GM23338 (cell line): Measurements from ENCODE around the gene RHEX. TPM values are rescaled to one million over a fixed set of nuclear protein-coding genes. Genes with fewer than 3 reads are reported as not detected.
"Not testable (repeated sequence)": the region's sequence is repeated elsewhere in the genome, so short reads cannot be mapped to it uniquely, and the experiment has no call there.

Source experiments
- ATAC-seq: fragments of 200-7000 bp; cut with Tn5 transposase; 3 replicates; pipeline ENCODE4 v1.9.1; 2020
- DNase-seq: peaks from one replicate; pipeline ENCODE4 v3.0.0-alpha.2; 2015; ENCODE audit warnings: low spot score
- H2AFZ ChIP-seq: fragments of 200-600 bp; sonication (generic); 2 replicates; pipeline ENCODE4 v1.8.0; 2016; ENCODE audit warnings: antibody characterized with exemption, mild to moderate bottlenecking, moderate library complexity
- H3F3A ChIP-seq: fragments of 200-600 bp; sonication (generic); replicated peaks from 2 replicates; pipeline ENCODE4 v1.8.0; 2017; ENCODE audit warnings: antibody characterized with exemption, mixed run types, low read depth
- H3K27ac ChIP-seq: fragments of 200-600 bp; sonication (generic); 2 replicates; pipeline ENCODE4 v1.6.1; 2016; ENCODE audit warnings: low read depth
- H3K27me3 ChIP-seq: fragments of 200-600 bp; sonication (generic); 2 replicates; pipeline ENCODE4 v1.8.0; 2016; ENCODE audit warnings: mild to moderate bottlenecking, mixed run types, moderate library complexity; ENCODE audit not compliant: insufficient read depth
- H3K36me3 ChIP-seq: fragments of 200-600 bp; sonication (generic); 2 replicates; pipeline ENCODE4 v1.8.0; 2016; ENCODE audit warnings: mild to moderate bottlenecking; ENCODE audit not compliant: insufficient read depth
- H3K4me1 ChIP-seq: fragments of 200-600 bp; sonication (generic); 2 replicates; pipeline ENCODE4 v1.8.0; 2016; ENCODE audit warnings: mild to moderate bottlenecking, moderate library complexity; ENCODE audit not compliant: insufficient read depth
- H3K4me2 ChIP-seq: fragments of 200-600 bp; sonication (generic); 2 replicates; pipeline ENCODE4 v1.7.1; 2017; ENCODE audit warnings: mixed run types
- H3K4me3 ChIP-seq: fragments of 200-600 bp; sonication (generic); 2 replicates; pipeline ENCODE4 v1.6.1; 2016; ENCODE audit warnings: mixed run types
- H3K79me2 ChIP-seq: fragments of 200-600 bp; sonication (generic); replicated peaks from 2 replicates; pipeline ENCODE4 v1.8.0; 2017; ENCODE audit warnings: mild to moderate bottlenecking; ENCODE audit not compliant: insufficient read depth
- H3K9me2 ChIP-seq: fragments of 200-600 bp; sonication (generic); 2 replicates; pipeline ENCODE4 v1.8.0; 2017; ENCODE audit not compliant: insufficient read depth
- H4K20me1 ChIP-seq: fragments of 200-600 bp; sonication (generic); replicated peaks from 2 replicates; pipeline ENCODE4 v1.8.0; 2017; ENCODE audit warnings: mild to moderate bottlenecking; ENCODE audit not compliant: insufficient read depth
- H3K27ac Mint-ChIP-seq: 2 replicates; pipeline ENCODE4 v1.8.0; 2020; ENCODE audit warnings: inconsistent platforms, mild to moderate bottlenecking, moderate library complexity, mixed read lengths
- H3K27me3 Mint-ChIP-seq: 3 replicates; pipeline ENCODE4 v1.8.0; 2022; ENCODE audit warnings: low read depth, mild to moderate bottlenecking, moderate library complexity, mixed read lengths, inconsistent platforms; ENCODE audit not compliant: insufficient read depth, poor library complexity
- H3K36me3 Mint-ChIP-seq: 3 replicates; pipeline ENCODE4 v1.8.0; 2021; ENCODE audit warnings: low read depth, mild to moderate bottlenecking, inconsistent platforms, moderate library complexity, mixed read lengths
- H3K4me1 Mint-ChIP-seq: 3 replicates; pipeline ENCODE4 v1.8.0; 2020; ENCODE audit warnings: mild to moderate bottlenecking, inconsistent platforms, mixed read lengths
- H3K4me3 Mint-ChIP-seq: 3 replicates; pipeline ENCODE4 v1.8.0; 2021; ENCODE audit warnings: moderate library complexity, mild to moderate bottlenecking, inconsistent platforms, mixed read lengths
- H3K9me3 Mint-ChIP-seq: 3 replicates; pipeline ENCODE4 v1.8.0; 2020; ENCODE audit warnings: moderate library complexity, mild to moderate bottlenecking, inconsistent platforms, mixed read lengths
- REST ChIP-seq: IDR thresholded peaks from one replicate; pipeline ENCODE4 v1.6.1; 2018; ENCODE audit warnings: antibody characterized with exemption; ENCODE audit not compliant: unreplicated experiment
- ZNF462 ChIP-seq: fragments of 250-450 bp; sonication (Bioruptor Pico); IDR thresholded peaks from 2 replicates; pipeline ENCODE4 v1.5.0; 2020; ENCODE audit warnings: mild to moderate bottlenecking, moderate library complexity
- polyA plus RNA-seq: library from polyadenylated mRNA; unstranded; fragments of >200 nt; fragmentation: Nextera tagmentation; extraction: Ambion mirVana; gene quantifications from 2 replicates; pipeline ENCODE4 v1.2.1, GENCODE V29; 2016
- total RNA-seq: library from RNA; depleted of rRNA; stranded (reverse); fragments of >200 nt; shearing (Covaris generic); gene quantifications from 2 replicates; pipeline ENCODE4 v1.2.3, GENCODE V29; 2014

Gene RHEX
- total and polyA plus RNA-seq, 2 experiments from 2014 or later = not detected

- TF ChIP-seq ZNF462 = no peak
- no peak for TF ChIP-seq REST
Observed at GRCh38 chr1:206050655-206051235, 2.2 kb upstream of the RHEX start (continued).

- not testable (repeated sequence) for H3K4me3 ChIP-seq, H3K27me3 Mint-ChIP-seq, H3K9me2 ChIP-seq
Observed at GRCh38 chr1:206052231-206052865, 625 bp upstream of the RHEX start.

GRCh38 chr1:206053616-206054015 is 643 bp downstream of the RHEX start:
- H2AFZ ChIP-seq, H3K9me2 ChIP-seq, DNase-seq, H3K36me3 Mint-ChIP-seq, H3K9me3 Mint-ChIP-seq, H3K27ac Mint-ChIP-seq, ATAC-seq, H3K4me3 ChIP-seq, H3K4me2 ChIP-seq, H3F3A ChIP-seq, H3K27ac ChIP-seq, H4K20me1 ChIP-seq, H3K27me3 ChIP-seq, H3K27me3 Mint-ChIP-seq, H3K79me2 ChIP-seq, H3K4me3 Mint-ChIP-seq, H3K36me3 ChIP-seq, H3K4me1 ChIP-seq, H3K4me1 Mint-ChIP-seq: not testable (repeated sequence)

More at GRCh38 chr1:206052231-206052865, 625 bp upstream of the RHEX start:
- H4K20me1 ChIP-seq, H3K27me3 ChIP-seq, H3K27ac ChIP-seq, H3K4me3 Mint-ChIP-seq, H3K79me2 ChIP-seq, H3K4me1 Mint-ChIP-seq, DNase-seq, H3K36me3 ChIP-seq, H2AFZ ChIP-seq, H3K36me3 Mint-ChIP-seq, H3F3A ChIP-seq, ATAC-seq, H3K27ac Mint-ChIP-seq, H3K4me1 ChIP-seq, H3K4me2 ChIP-seq, H3K9me3 Mint-ChIP-seq: not testable (repeated sequence)

GRCh38 chr1:206055069-206055625 is 2.2 kb downstream of the RHEX start:
- H3K36me3 ChIP-seq, H4K20me1 ChIP-seq, H3K27ac ChIP-seq, DNase-seq, H3K9me3 Mint-ChIP-seq, H3K4me1 Mint-ChIP-seq, ATAC-seq, H3K9me2 ChIP-seq, H3K27ac Mint-ChIP-seq, H3K79me2 ChIP-seq, H3K27me3 Mint-ChIP-seq, H3K4me1 ChIP-seq, H3K4me3 ChIP-seq, H3K36me3 Mint-ChIP-seq, H3F3A ChIP-seq, H3K4me2 ChIP-seq, H3K4me3 Mint-ChIP-seq, H3K27me3 ChIP-seq: not testable (repeated sequence)
- H2AFZ ChIP-seq = peak overlapping the region; percentile 19; the same call in 1 of the 2 replicates
